MM.1S (cell line): Measurements from ENCODE around the gene SLC38A1.

Experiments used
- DNase-seq: peaks from one replicate; pipeline ENCODE4 v3.0.0-alpha.2; 2015
- H2AFZ ChIP-seq: fragments of 300-600 bp; sonication (generic); 2 replicates; pipeline ENCODE4 v1.6.0; 2016; ENCODE audit warnings: antibody characterized with exemption, low read length
- H3F3A ChIP-seq: fragments of 300-600 bp; sonication (generic); 2 replicates; pipeline ENCODE4 v1.6.1; 2016; ENCODE audit warnings: mild to moderate bottlenecking, antibody characterized with exemption, low read length, moderate library complexity, mixed read lengths; ENCODE audit not compliant: insufficient read depth
- H3K27ac ChIP-seq: fragments of 300-600 bp; sonication (generic); 2 replicates; pipeline ENCODE4 v1.5.1; 2016; ENCODE audit warnings: mild to moderate bottlenecking, low read length
- H3K27me3 ChIP-seq: fragments of 300-600 bp; sonication (generic); replicated peaks from 2 replicates; pipeline ENCODE4 v1.6.0; 2016; ENCODE audit warnings: low read length; ENCODE audit not compliant: insufficient read depth
- H3K36me3 ChIP-seq: fragments of 300-600 bp; sonication (generic); replicated peaks from 2 replicates; pipeline ENCODE4 v1.6.1; 2016; ENCODE audit warnings: mild to moderate bottlenecking, low read length, mixed read lengths; ENCODE audit not compliant: insufficient read depth
- H3K4me1 ChIP-seq: fragments of 300-600 bp; sonication (generic); 2 replicates; pipeline ENCODE4 v1.6.1; 2016; ENCODE audit warnings: low read length, mixed read lengths
- H3K4me2 ChIP-seq: fragments of 300-600 bp; sonication (generic); 2 replicates; pipeline ENCODE4 v1.6.0; 2016; ENCODE audit warnings: low read depth, low read length
- H3K4me3 ChIP-seq: fragments of 300-600 bp; sonication (generic); 2 replicates; pipeline ENCODE4 v1.5.1; 2016; ENCODE audit warnings: low read length, mixed read lengths
- H3K79me2 ChIP-seq: fragments of 300-600 bp; sonication (generic); 2 replicates; pipeline ENCODE4 v1.6.1; 2016; ENCODE audit warnings: mixed run types, low read length, mixed read lengths
- H3K9ac ChIP-seq: fragments of 300-600 bp; sonication (generic); 2 replicates; pipeline ENCODE4 v1.6.1; 2016; ENCODE audit warnings: low read length, mixed read lengths
- H3K9me2 ChIP-seq: fragments of 300-600 bp; sonication (generic); replicated peaks from 2 replicates; pipeline ENCODE4 v1.6.1; 2016; ENCODE audit warnings: mild to moderate bottlenecking, low read length, mixed read lengths; ENCODE audit not compliant: insufficient read depth
- H3K9me3 ChIP-seq: fragments of 300-600 bp; sonication (generic); replicated peaks from 2 replicates; pipeline ENCODE4 v1.6.1; 2016; ENCODE audit warnings: mild to moderate bottlenecking, low read length, mixed read lengths; ENCODE audit not compliant: insufficient read depth
- H4K20me1 ChIP-seq: fragments of 300-600 bp; sonication (generic); 2 replicates; pipeline ENCODE4 v1.6.1; 2016; ENCODE audit warnings: mild to moderate bottlenecking, low read length, moderate library complexity, mixed read lengths; ENCODE audit not compliant: insufficient read depth
- EZH2 ChIP-seq: fragments of 300-600 bp; sonication (generic); optimal IDR thresholded peaks from 2 replicates; pipeline ENCODE3; 2017; ENCODE audit warnings: low read depth, mild to moderate bottlenecking, antibody characterized with exemption, low read length, mixed read lengths
- EZH2phosphoT487 ChIP-seq: fragments of 300-600 bp; sonication (generic); IDR thresholded peaks from 2 replicates; pipeline ENCODE4 v1.6.1; 2018; ENCODE audit warnings: antibody characterized with exemption, low read length
- TF ChIP-seq, protein P1 (sequence below): fragments of 300-600 bp; sonication (generic); IDR thresholded peaks from 2 replicates; pipeline ENCODE4 v1.5.1; 2016; ENCODE audit warnings: antibody characterized with exemption, low read length, mixed read lengths

SLC38A1 gene

DNA sequence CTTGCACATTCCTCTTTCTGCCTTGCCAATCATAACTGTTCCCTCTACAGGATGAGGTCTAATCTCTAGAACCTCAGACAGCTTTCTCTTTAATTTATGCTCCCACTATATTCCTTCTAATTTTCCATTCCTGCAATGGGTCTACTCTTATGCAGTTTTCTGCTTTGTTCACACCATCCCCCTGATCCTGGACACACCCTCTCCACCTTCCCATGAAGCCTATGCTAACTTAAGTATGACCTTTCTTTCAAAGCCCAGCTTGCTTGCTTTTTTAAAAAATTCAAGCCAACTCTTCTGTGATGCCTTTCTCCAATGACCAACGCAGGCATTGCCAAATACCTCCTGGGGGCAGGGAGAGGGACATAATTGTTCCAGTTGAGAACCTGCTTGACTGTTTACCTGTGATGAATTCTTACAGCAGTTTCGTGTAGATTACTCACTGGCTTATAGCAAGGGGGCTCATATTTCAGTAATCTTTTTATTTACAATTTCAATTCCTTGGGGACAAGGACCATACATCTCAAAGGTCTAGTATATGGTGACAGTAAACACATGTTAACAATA lies 7.8 kb downstream of the SLC38A1 start:
- H4K20me1 ChIP-seq: peaks cover 30% of the 10 kb centered on the region
- no peak overlapping the region for H3K4me2 ChIP-seq

DNA sequence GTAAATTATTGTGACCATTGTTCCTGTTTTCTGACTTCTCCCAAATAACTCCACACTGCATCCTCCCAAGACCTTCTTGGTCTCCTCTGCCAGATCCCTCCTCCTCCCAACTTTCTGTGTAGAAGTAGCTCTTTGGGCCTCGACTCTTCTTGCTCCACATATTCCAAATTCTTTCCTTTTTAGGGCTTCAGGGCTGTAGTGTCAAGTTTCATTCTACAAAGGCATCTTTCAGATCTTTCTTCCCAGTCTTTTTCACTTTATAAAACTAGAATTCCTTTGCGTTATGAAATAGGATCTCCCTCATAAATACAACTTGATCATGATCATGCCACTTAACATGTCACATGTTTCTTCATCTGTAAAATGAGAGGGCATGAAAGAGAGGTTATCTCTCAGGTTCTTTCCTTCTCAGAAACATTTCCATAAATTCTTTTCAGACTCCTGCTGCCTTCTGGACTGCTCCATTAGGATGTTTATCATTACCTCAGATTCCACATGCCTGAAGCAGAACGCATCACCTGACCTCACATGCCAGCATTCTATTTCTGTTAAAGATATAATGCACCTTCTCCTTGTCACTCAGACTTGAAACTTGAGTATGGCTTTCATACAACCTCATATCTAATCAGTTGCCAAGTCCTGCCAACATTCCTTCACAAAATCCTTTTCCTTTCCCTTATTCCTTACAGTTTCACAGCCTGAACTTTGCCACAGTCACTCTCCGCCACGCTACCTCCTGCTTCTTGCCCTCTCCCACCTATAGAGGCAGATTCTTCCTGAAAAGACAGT lies 8.5 kb downstream of the SLC38A1 start:
- no peak overlapping the region for H3K4me2 ChIP-seq
- no peak overlapping the region for H3K4me3 ChIP-seq
- no peak overlapping the region for H2AFZ ChIP-seq
- H3K79me2 ChIP-seq: peaks cover 100% of the 10 kb centered on the region
- no peaks in the 10 kb centered on the region; the same call in 1 of the 2 replicates for H3K36me3 ChIP-seq
- H3K9ac ChIP-seq: no peak overlapping the region
- no peaks in the 10 kb centered on the region for H3K27me3 ChIP-seq
- peaks cover 27% of the 10 kb centered on the region for H4K20me1 ChIP-seq
- no peaks in the 10 kb centered on the region for H3K9me3 ChIP-seq
- peaks cover 5% of the 10 kb centered on the region; the same call in 1 of the 2 replicates for H3K4me1 ChIP-seq
- no peaks in the 10 kb centered on the region for H3F3A ChIP-seq
- no peak for DNase-seq
- TF ChIP-seq EZH2 (no peak), EZH2phosphoT487 (no peak)
- TF ChIP-seq, protein P1, sequence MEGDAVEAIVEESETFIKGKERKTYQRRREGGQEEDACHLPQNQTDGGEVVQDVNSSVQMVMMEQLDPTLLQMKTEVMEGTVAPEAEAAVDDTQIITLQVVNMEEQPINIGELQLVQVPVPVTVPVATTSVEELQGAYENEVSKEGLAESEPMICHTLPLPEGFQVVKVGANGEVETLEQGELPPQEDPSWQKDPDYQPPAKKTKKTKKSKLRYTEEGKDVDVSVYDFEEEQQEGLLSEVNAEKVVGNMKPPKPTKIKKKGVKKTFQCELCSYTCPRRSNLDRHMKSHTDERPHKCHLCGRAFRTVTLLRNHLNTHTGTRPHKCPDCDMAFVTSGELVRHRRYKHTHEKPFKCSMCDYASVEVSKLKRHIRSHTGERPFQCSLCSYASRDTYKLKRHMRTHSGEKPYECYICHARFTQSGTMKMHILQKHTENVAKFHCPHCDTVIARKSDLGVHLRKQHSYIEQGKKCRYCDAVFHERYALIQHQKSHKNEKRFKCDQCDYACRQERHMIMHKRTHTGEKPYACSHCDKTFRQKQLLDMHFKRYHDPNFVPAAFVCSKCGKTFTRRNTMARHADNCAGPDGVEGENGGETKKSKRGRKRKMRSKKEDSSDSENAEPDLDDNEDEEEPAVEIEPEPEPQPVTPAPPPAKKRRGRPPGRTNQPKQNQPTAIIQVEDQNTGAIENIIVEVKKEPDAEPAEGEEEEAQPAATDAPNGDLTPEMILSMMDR: no peak
- no peak overlapping the region for H3K27ac ChIP-seq
- no peaks in the 10 kb centered on the region for H3K9me2 ChIP-seq

More for the DNA sequence above, 7.8 kb downstream of the SLC38A1 start:
- no peak for DNase-seq
- H3K27me3 ChIP-seq: no peaks in the 10 kb centered on the region
- peaks cover 11% of the 10 kb centered on the region for H3K4me1 ChIP-seq
- H3F3A ChIP-seq: no peaks in the 10 kb centered on the region
- H2AFZ ChIP-seq: no peak overlapping the region
- no peaks in the 10 kb centered on the region; the same call in 1 of the 2 replicates for H3K36me3 ChIP-seq
- no peak overlapping the region for H3K9ac ChIP-seq
- H3K79me2 ChIP-seq: peaks cover 100% of the 10 kb centered on the region
- no peaks in the 10 kb centered on the region for H3K9me2 ChIP-seq
- no peak for TF ChIP-seq EZH2
- no peak for TF ChIP-seq EZH2phosphoT487
- TF ChIP-seq, protein P1: no peak
- no peak overlapping the region for H3K4me3 ChIP-seq
- H3K9me3 ChIP-seq: no peaks in the 10 kb centered on the region
- no peak overlapping the region for H3K27ac ChIP-seq

DNA sequence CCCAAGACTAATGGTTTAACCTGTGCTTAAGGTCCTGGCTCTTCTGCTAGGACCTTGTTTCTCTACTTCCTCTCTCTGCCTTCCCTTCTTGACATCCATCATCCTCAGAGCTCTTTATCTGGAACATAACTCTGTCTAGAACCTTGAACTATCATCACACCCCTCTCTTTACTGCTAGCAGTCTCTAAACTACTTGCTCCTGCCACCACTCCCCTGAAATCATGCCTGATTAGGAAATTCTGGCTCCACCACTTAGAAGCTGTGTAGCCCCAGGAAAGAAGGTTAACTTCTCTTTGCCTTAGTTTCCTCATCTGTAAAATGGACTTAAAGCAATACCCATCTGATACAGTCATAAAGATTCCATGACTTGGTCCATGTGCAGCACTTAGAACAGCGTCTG lies 9.1 kb downstream of the SLC38A1 start:
- no peak for DNase-seq
- no peaks in the 10 kb centered on the region for H3K9me3 ChIP-seq
- no peaks in the 10 kb centered on the region for H3K27me3 ChIP-seq
- H3K4me1 ChIP-seq: no peaks in the 10 kb centered on the region
- no peaks in the 10 kb centered on the region; the same call in 1 of the 2 replicates for H3K36me3 ChIP-seq
- no peak overlapping the region for H3K4me2 ChIP-seq
- H2AFZ ChIP-seq: no peak overlapping the region
- H3F3A ChIP-seq: no peaks in the 10 kb centered on the region
- H4K20me1 ChIP-seq: peaks cover 24% of the 10 kb centered on the region
- H3K79me2 ChIP-seq: peaks cover 100% of the 10 kb centered on the region
- no peaks in the 10 kb centered on the region for H3K9me2 ChIP-seq
- TF ChIP-seq EZH2phosphoT487 (no peak), EZH2 (no peak)
- TF ChIP-seq, protein P1: no peak
- H3K27ac ChIP-seq: no peak overlapping the region
- H3K4me3 ChIP-seq: no peak overlapping the region
- H3K9ac ChIP-seq: no peak overlapping the region
